Amygdala (tissue), 56 donors: ENCODE data around the gene TRIP13.

Source experiments
- DNase-seq, 56 donors: peaks; one replicate each; lab custom pipeline; 2025; lab: John Stamatoyannopoulos, UW

The TRIP13 gene

GRCh38 chr5:854217-854616, 38.5 kb upstream of the TRIP13 start:
- no peak for DNase-seq

GRCh38 chr5:854966-855743, 37.5 kb upstream of the TRIP13 start:
- no peak for DNase-seq

GRCh38 chr5:855771-856530, 36.7 kb upstream of the TRIP13 start:
- no peak for DNase-seq

- DNase-seq: no peak
Observed at GRCh38 chr5:856531-857425, 35.9 kb upstream of the TRIP13 start.

GRCh38 chr5:858726-859125, 34.0 kb upstream of the TRIP13 start:
- no peak for DNase-seq

GRCh38 chr5:859391-859790, 33.3 kb upstream of the TRIP13 start:
- no peak for DNase-seq

GRCh38 chr5:859798-860296, 32.8 kb upstream of the TRIP13 start:
- no peak for DNase-seq

GRCh38 chr5:860506-861150, 32.1 kb upstream of the TRIP13 start:
- no peak for DNase-seq

- no peak for DNase-seq
Observed at GRCh38 chr5:861442-862366, 31.0 kb upstream of the TRIP13 start.

GRCh38 chr5:862367-863243, 30.1 kb upstream of the TRIP13 start:
- DNase-seq: no peak

- no peak for DNase-seq
Observed at GRCh38 chr5:863244-863805, 29.4 kb upstream of the TRIP13 start.

GRCh38 chr5:864492-865167, 28.1 kb upstream of the TRIP13 start:
- DNase-seq: no peak

- DNase-seq: no peak
Observed at GRCh38 chr5:865168-865521, 27.5 kb upstream of the TRIP13 start.

- DNase-seq: no peak
Observed at GRCh38 chr5:865771-866170, 26.9 kb upstream of the TRIP13 start.

- DNase-seq: no peak
Observed at GRCh38 chr5:867300-867870, 25.3 kb upstream of the TRIP13 start.

GRCh38 chr5:868428-869135, 24.1 kb upstream of the TRIP13 start:
- no peak for DNase-seq
